HG02938 (cell line): ENCODE measurements around the gene PGAP1.

Experiments used
- ATAC-seq: cut with Tn5 transposase; IDR thresholded peaks from one replicate; pipeline ENCODE4 v1.9.1; 2021; ENCODE audit warnings: mild to moderate bottlenecking, moderate library complexity; ENCODE audit not compliant: unreplicated experiment

PGAP1 gene, protein sequence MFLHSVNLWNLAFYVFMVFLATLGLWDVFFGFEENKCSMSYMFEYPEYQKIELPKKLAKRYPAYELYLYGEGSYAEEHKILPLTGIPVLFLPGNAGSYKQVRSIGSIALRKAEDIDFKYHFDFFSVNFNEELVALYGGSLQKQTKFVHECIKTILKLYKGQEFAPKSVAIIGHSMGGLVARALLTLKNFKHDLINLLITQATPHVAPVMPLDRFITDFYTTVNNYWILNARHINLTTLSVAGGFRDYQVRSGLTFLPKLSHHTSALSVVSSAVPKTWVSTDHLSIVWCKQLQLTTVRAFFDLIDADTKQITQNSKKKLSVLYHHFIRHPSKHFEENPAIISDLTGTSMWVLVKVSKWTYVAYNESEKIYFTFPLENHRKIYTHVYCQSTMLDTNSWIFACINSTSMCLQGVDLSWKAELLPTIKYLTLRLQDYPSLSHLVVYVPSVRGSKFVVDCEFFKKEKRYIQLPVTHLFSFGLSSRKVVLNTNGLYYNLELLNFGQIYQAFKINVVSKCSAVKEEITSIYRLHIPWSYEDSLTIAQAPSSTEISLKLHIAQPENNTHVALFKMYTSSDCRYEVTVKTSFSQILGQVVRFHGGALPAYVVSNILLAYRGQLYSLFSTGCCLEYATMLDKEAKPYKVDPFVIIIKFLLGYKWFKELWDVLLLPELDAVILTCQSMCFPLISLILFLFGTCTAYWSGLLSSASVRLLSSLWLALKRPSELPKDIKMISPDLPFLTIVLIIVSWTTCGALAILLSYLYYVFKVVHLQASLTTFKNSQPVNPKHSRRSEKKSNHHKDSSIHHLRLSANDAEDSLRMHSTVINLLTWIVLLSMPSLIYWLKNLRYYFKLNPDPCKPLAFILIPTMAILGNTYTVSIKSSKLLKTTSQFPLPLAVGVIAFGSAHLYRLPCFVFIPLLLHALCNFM

DNA sequence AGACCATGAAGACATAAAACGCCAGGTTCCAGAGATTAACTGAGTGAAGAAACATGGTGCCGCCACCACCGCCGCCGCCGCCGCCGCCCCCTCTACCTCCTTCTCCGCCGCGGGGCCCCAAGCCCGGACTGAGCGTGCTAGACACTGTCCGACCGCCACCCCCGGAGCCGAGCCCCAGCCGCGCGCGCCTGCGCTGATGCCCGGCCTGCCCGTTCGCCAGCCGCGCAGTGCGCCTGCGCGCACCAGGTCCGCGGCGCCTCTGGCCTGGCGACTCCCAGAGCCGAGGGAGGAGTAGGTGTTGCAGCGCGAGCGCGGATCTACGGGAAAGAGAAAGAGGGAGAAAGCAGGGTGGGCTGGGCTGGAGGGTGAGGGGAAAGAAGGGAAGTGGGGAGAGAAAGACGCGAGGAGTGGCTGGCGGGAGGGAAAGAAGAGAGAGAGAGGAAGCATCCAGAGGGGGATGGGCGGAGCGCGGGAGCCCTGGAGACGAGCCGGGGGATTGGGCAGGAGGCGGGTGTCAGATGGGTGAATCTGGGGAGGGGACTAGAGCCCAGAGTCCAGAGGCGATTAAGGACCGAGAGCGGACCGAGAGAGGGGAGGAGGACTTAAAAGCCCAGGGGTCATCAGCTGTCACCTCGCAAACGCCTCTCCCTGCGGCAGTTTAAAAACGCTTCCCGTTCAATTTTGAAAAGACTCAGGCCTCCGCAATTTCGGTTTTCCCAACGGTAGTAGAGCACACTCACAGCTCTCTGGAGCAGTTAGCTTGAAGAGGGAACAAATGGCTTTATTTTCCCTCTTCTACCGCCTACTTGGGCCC is at the start of gene PGAP1:
PGAP1 (minus strand) TSS at position 146 of the 814 bp plus-strand sequence; CDS start at position 55, 91 bp downstream.
- ATAC-seq: peak; percentile 76

DNA sequence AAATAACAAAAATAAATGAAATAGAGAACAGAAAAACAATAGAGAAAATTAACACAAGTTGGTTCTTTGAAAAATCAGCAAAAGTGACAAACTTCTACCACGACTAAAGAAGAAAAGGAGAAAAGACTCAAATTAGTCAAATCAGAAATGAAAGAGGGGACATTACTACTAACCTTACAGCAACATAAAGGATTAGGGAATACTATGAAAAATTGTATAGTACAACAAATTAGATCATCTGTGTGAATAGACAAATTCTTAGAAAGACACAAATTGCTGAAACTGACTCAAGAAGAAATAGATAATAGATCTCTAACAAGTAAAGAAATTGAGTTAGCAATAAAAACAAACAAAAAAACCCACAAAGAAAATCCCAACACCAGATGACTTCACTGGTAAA is 48.5 kb upstream of the PGAP1 start:
- ATAC-seq: no peak

DNA sequence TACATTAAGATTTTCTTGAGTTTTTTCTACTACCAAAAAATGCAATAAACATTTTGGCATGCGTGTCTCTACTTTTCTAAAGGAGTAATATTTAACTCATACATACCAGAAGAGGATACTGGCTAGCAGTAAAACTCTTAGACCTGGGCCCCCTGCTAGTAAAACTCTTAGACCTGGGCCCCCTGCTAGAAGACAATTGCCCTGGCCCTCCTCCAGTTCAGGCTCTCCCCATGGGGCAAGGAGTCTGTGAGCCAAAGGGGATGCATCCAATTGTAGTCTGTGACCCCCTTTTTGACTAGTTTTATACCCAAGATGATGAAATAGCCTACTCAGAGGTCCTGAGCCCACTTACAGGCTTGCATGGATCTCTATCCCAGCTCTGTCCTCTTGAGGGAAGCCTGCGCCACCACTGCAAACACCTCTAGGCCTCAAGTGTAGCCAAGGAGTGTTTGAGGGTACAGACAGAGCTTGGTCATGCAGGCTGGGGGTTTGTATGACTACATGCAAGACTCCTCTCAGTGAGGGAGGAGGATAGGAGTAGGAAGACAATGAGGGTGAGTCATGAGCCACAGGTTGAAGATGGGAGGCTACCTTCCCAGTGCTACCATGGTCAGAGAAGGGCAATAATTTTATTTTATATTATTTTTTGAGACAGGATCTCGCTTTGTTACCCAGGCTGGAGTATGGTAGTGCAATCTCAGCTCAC is 45.2 kb upstream of the PGAP1 start:
- no peak for ATAC-seq

DNA sequence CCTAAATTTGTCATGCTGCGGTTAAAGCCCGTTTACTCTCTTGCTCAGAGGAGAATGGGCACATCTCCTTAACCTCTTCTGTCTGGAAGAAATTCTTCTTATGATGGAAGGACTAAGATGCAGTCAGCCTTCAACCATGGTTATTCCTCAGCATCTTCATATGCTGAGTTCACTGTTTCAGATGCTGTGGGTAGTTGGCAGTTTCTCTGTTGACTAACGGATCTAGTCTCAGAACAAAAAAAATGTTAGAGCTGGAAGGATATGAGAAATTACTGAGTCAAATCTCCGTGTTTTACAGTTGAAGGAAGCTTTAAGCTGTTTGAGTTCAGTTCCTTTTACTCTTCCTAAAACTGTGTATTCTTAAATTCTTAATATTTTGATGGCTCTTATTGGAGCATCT is 43.6 kb upstream of the PGAP1 start:
- no peak for ATAC-seq

DNA sequence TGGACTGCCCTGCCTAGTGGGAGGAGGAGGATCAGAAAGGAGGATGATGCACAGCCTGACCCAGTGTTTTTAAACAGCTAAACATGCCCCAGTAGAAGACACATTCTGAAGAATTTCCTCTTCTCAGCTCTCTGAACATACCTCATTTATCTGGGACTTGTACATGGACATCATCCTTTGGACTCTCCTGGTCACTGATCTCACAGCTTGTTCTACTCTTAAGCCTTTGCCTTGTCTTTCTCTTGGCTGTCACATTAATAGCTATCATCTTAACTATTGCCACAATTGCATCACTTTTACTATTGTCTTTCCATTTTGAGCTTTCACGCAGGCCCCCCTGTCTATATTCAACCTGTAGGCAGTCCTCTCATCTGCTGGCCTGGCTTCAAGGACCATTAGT is 42.0 kb upstream of the PGAP1 start:
- ATAC-seq: no peak

DNA sequence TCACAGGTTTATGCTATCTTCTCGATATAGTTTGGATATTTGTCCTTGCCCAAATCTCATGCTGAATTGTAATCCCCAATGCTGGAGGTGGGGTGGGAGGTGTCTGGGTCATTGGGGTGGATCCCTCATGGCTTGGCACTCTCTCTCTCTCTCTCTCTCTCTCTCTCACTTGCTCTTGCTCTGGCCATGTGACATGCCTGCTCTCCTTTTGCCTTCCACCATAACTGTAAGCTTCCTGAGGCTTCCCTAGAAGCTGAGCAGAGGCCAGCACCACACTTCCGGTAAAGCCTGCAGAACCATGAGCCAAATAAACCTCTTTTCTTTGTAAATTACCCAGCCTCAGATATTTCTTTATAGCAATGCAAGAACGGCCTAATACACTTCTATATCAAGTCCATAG is 41.3 kb upstream of the PGAP1 start:
- no peak for ATAC-seq

DNA sequence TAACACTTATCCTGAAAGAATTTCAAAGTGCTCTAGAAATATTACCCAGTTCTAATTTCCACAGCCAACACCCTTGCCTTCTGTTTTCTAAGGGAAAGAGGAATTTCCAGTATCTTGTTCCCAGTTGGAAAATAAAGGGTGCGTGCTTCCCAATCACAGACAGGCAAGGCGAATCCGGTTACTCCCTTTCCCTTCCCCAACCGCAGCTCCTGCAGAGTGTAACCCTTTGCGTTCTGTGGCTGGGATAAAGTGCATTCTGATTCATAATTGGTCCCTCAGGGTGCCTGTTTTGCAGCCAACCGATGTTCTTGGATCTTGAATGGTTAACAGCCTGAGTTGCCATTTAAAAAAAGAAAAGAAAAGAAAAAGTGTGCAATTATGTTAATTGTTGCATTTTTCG is 40.6 kb upstream of the PGAP1 start:
- no peak for ATAC-seq

DNA sequence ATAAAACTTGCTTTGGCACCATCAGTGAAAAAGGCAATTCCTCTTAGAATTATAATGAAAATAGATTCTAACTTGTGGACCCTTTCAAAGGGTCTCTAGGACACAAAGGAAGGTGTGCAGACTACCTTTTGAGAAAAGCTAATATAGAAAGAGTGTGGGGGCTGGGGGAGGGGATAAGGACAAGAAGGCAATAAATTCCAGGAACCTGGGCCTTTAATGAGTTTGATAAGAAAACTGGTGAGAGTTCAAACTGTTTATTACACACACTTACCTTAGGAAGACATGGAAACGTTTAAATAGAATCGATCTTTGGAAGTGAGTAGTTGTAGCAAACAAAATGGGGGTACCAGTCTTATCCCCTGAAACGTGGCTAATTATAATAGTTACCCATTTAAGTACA is 39.6 kb upstream of the PGAP1 start:
- ATAC-seq: no peak

DNA sequence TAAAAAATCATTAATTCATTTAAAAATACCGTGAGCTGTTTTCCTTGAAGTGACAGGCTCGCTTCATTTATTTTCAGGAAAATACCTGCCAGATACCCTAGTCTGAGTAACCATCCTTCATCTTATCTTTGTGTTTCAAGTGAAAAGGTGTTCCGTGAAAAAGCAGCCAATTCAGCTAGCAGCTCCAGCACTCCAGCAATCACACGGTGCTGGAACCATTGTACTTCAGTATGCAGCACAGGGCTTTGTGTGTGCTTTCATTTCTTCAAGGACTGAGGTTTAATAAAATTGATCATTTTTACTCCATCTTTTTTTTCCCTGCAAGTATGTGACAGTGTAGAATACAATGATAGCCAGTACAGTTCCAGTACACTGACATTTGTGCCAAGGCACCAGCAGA is 39.1 kb upstream of the PGAP1 start:
- no peak for ATAC-seq

DNA sequence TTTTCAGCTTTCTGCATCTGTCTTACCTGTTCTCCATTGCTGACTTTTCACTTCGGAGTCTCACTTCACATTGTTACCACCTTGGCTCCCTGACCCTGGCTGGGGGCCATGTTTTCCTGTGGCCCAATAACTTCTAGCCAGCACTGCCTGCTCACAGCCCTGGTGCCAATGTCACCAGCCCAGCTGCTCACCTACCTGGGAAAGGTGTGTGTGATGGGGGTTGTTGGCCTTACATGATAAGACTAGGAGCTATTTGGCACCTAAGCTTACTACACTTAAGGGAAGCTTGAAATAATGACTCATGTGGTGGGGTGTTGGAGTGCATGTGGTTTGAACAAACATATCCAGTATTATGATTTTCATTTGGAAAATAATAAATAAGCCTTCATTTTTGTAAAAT is 37.5 kb upstream of the PGAP1 start:
- no peak for ATAC-seq

DNA sequence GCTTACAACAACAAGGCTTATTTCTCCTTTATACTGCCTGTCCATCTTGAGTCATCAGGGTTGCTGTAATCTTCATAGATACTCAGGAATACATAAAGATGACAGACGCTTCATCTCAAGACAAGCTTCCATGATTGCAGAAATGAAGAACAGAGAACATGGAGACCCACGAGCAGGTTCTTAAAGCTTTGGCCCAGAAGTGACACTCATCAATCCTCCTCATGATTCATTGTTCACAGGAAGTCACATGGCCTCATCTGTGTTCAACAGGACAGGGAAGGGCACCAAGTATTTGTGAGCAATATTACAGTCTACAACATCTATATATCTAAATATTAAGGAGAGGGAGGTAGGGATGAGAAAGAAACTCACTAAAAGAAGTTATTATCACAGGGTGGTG is 36.5 kb upstream of the PGAP1 start:
- ATAC-seq: no peak

DNA sequence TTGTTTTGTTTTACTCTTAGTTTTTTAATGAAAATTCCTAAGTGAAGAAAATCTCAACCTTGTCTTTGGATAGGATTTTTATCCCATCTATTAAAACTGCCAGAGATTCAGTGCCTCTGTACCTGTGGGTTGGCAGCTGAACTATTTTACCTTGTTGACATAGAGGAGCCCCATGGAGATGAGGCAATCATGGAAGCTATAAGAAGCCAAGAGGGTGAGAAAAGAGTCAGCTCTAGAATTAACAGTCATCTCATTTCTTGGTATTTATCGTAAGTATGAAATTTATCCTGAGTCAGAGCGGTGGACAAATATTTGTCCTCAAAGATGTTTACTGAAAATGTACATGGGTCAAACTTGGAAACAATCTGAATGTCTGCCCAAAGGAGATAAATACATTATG is 35.8 kb upstream of the PGAP1 start:
- ATAC-seq: no peak

DNA sequence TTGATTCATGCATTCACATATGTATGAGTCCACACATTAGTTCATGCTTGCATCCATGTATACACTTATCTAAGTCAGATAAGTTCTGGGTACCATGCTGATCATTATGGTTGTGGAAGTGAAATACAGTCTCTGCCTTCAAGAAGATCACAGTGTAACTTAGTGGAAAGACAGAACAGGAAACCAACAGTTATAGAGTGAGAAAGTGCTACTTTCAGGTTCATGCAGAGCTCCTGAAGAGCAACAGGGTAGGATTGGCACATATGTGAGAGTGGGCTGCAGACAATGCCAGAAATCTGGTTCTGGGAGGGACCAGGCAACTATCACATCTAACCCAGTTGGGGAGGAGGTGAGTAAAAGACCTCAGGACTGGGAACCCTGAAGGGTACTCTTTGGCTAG is 35.4 kb upstream of the PGAP1 start:
- peak; percentile 97 for ATAC-seq

DNA sequence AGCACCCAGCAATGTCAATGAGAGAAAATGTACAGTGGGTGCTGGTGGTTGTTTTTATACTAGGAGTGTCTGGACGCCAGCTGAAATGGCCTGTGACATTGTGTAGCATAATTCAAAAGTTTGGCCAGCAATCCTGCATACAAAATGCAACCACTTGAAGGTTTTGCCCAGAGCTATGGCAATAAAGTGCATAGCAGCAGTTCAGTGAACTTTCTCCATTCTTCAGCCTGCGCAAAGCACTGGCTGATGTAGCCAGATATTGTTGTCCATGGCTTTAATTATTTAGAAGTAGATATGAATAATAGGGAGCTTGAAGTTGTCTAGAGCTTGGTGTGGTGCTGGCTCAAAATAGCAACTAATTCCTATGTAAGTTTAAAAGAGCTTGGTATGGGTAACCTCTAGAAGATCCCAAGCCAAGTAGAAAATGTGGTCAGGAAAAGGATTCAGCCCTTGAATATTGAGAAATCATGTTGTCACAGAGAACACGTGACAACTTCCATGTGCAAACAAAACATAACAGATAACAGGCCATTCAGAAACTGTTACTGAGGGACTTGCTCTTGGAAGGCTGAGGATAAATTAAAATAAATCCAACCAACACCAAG is 33.3 kb upstream of the PGAP1 start:
- ATAC-seq: no peak

DNA sequence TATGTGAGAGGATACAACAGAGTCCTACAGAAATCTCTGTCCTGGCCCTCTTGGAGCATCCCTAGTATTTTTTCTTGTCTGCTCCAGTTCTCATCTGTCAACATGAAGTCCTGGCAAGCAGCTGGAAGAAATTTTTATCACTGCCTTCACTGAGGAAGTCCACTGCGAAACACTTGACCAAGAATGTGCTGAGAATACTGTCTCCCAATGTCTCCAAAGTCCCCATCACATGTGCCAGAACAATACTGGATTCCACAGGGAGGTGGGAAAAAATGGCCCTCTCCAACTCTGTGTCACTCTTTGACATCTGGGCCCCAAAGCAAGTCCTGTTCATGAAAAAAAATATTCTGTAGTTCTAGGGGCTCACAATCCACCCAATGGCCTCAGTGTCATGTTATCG is 32.8 kb upstream of the PGAP1 start:
- no peak for ATAC-seq

DNA sequence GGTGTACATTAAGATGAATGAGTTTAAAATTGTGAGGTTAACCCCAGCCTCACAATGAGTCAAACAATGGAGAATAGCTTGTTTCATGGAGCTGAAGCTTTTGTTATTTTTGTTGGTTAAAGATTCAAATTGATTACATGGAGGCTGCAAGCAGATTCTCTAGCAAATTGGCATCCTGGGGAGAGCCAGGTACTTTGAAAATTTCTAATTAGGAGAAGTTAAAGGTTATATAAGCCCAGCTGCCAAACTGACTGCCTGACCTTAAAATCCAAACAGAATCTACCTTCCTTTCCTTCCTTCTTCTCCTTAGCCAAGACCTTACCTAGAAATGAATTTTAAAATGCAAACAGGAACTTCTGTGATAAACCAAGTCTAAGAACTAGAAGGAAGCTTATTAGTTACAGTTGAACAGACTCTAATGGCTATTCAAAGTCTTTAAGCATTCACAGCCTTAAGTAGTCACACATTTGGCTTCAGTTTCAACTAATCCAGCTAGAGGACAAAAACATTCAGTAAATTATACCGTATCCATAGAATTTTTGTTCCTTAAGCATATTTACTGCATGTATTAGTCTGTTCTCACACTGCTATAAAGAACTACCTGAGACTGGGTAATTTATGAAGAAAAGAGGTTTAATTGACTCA is 31.5 kb upstream of the PGAP1 start:
- no peak for ATAC-seq

DNA sequence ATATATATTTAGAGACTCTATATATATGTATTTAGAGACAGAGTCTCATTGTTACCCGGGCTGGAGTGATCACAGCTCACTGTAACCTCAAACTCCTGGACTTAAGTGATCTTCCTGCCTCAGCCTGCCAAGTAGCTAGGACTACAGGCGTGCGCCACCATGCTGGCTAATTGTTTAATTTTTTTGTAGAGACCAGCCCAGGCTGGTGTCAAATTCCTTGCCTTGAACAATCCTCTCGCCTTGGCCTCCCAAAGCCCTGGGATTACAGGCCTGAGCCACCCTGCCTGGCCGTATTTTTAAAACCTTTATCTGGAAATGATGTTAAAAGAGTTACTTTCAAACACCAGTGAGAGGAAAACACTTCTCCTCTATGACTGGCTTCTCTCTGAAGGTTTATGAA is 30.9 kb upstream of the PGAP1 start:
- no peak for ATAC-seq

DNA sequence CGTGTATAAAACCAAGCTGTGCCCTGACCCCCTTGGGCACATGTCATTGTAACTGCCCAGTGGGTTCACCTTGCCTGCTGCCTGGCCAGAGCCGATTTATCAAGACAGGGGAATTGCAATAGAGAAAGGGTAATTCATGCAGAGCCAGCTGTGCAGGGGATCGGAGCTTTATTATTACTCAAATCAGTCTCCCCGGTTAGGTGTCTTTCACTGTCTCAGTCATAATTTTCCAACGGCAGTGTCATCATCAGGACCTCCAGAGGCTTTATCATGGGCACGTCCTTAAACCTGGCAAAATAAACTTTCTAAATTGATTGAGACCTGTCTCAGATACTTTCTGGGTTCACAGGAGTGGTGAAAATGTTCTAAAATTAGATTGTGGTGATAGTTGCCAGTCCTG is 29.6 kb upstream of the PGAP1 start:
- ATAC-seq: no peak

DNA sequence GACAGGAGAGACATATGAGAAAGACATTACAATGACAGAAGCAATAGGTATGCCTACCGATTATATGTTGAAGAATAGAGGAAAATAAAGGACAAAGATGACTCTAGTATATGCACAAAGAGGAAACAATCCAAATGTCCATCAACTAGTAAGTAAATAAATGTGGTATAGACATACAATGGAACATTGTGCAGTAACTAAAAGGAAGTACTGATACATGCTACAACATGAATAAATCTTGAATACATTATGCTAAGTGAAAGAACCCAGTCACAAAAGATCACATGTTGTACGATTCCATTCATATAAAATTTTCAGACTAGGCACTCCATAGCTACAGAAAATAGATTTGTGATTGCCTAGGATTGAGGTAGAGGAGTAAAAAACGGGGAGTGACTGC is 28.5 kb upstream of the PGAP1 start:
- ATAC-seq: no peak

DNA sequence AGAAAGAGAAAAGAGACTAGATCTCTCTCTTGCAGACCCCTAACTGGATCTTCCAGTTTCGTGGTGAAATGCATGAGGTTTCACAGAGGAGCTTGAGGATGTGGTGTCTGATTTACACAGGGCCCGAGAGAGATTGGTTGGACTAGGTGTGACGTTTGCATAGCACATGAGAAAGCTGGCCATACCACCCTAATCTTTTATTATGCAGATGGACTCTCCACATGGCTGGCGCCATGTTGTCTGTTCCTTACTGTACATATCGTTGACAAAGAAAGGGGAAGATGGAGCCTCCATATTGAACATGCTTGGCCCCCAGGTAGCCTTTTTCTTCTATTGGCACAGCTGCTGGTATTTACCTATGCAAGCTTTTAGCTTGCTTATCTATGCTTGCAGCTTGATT is 27.5 kb upstream of the PGAP1 start:
- no peak for ATAC-seq
